Esophagus muscularis mucosa (tissue), 4 donors: Measurements from ENCODE around the gene SLC9A8.

ENCODE experiments used
- CTCF ChIP-seq, 3 experiments: fragments of 200-600 bp in 2 of 3; fragments of 450-650 bp in 1 of 3; sonication (generic) in 2 of 3; IDR thresholded peaks; one replicate each; pipeline ENCODE4 v1.5.1; 2017 to 2019; ENCODE audit warnings: antibody characterized with exemption in 3 of 3, mild to moderate bottlenecking in 2 of 3, moderate library complexity in 1 of 3
- EP300 ChIP-seq: sonication (generic); formaldehyde crosslinking; IDR thresholded peaks from one replicate; pipeline ENCODE4 v1.6.1; 2017; ENCODE audit warnings: antibody characterized with exemption
- POLR2A ChIP-seq: fragments of 450-650 bp; IDR thresholded peaks from one replicate; pipeline ENCODE4 v1.6.1; 2017; ENCODE audit warnings: antibody characterized with exemption, moderate library complexity, mild to moderate bottlenecking, low read depth
- POLR2AphosphoS5 ChIP-seq, 2 donors: sonication (generic); formaldehyde crosslinking; IDR thresholded peaks; one replicate each; pipeline ENCODE4 v1.6.1; 2017; ENCODE audit warnings: antibody characterized with exemption in 2 of 2

- no peak for TF ChIP-seq POLR2AphosphoS5 (IDR thresholded peaks at IDR 0.05)
- no peak for TF ChIP-seq EP300
- no peak for TF ChIP-seq POLR2A
- no peak for TF ChIP-seq CTCF (IDR thresholded peaks at IDR 0.05)
Observed at GRCh38 chr20:49859011-49859410, 46.4 kb downstream of the SLC9A8 start.
